IPS-NIHi11 (cell line): Measurements from ENCODE around the gene SLC12A8.

Experiments
- DNase-seq: peaks from one replicate; pipeline ENCODE4 v3.0.0; 2012; ENCODE audit warnings: mixed read lengths, low spot score

Gene SLC12A8

GRCh38 chr3:125186800-125187598 is 25.5 kb downstream of the SLC12A8 start:
- no peak for DNase-seq

GRCh38 chr3:125186261-125186787 is 26.2 kb downstream of the SLC12A8 start:
- DNase-seq: no peak

GRCh38 chr3:125185805-125186204 is 26.7 kb downstream of the SLC12A8 start:
- no peak for DNase-seq

GRCh38 chr3:125179884-125180240 is 32.7 kb downstream of the SLC12A8 start:
- no peak for DNase-seq

GRCh38 chr3:125179143-125179883 is 33.2 kb downstream of the SLC12A8 start:
- no peak for DNase-seq

GRCh38 chr3:125177746-125178145 is 34.8 kb downstream of the SLC12A8 start:
- DNase-seq: no peak

GRCh38 chr3:125175295-125176078 is 37.1 kb downstream of the SLC12A8 start:
- no peak for DNase-seq

GRCh38 chr3:125172346-125172745 is 40.2 kb downstream of the SLC12A8 start:
- DNase-seq: no peak

- no peak for DNase-seq
These were observed 43.7 kb downstream of the SLC12A8 start for GRCh38 chr3:125168711-125169393.

GRCh38 chr3:125166599-125167136 is 45.9 kb downstream of the SLC12A8 start:
- no peak for DNase-seq

GRCh38 chr3:125165948-125166553 is 46.5 kb downstream of the SLC12A8 start:
- no peak for DNase-seq

- DNase-seq: peak; percentile 71
These were observed 47.2 kb downstream of the SLC12A8 start for GRCh38 chr3:125165189-125165947.

- DNase-seq: peak; percentile 64
These were observed 48.6 kb downstream of the SLC12A8 start for GRCh38 chr3:125163739-125164601.

- no peak for DNase-seq
These were observed 50.8 kb downstream of the SLC12A8 start for GRCh38 chr3:125161607-125162219.

GRCh38 chr3:125160606-125161371 is 51.8 kb downstream of the SLC12A8 start:
- DNase-seq: no peak

GRCh38 chr3:125157183-125157582 is 55.4 kb downstream of the SLC12A8 start:
- DNase-seq: no peak

- DNase-seq: no peak
These were observed 56.1 kb downstream of the SLC12A8 start for GRCh38 chr3:125156456-125156855.

- no peak for DNase-seq
These were observed 57.7 kb downstream of the SLC12A8 start for GRCh38 chr3:125154800-125155269.
